ENCODE data around the gene USP3. TPM values are rescaled to one million over a fixed set of nuclear protein-coding genes. Genes with fewer than 3 reads are reported as not detected.

Gene USP3
- 24.4 and 28.1 TPM in 2 replicates for total RNA-seq

GRCh38 chr15:63504247-63504978, at the start of gene USP3:
TSS of gene USP3 (plus strand) at chr15:63504593. CDS start at chr15:63504740, 147 bp downstream.

GRCh38 chr15:63597038-63597790, 92.8 kb downstream of the USP3 start, which contains the start of gene FBXL22:
TSS of gene FBXL22 (plus strand) at chr15:63597387. CDS start at chr15:63597393, 6 bp downstream.

Other genes with a start within 250 kb of the USP3 start
- 12.1 and 19.4 TPM in 2 replicates for gene APH1B, start 227.0 kb upstream of the USP3 start, total RNA-seq
- gene CA12, start 122.7 kb upstream of the USP3 start, total RNA-seq = 47.5 and 101 TPM in 2 replicates
- under 0.01 and 0.16 TPM in 2 replicates for gene FBXL22, start 92.8 kb downstream of the USP3 start, total RNA-seq

Data from bronchial smooth muscle cell (primary cell).